ENCODE data around the gene HDAC9. TPM values are rescaled to one million over a fixed set of nuclear protein-coding genes. Genes with fewer than 3 reads are reported as not detected.
"Not testable (repeated sequence)": the region's sequence is repeated elsewhere in the genome, so short reads cannot be mapped to it uniquely, and the experiment has no call there.

HDAC9 gene
- total RNA-seq, 2 donors from 2014 or later: 16.0 to 22.4 TPM

GRCh38 chr7:18941207-18941606 is 445.7 kb downstream of the HDAC9 start:
- DNase-seq (no peak), ATAC-seq (no peak)
- intact Hi-C loops (cut with DNase I): no loop called here

- no peak for ATAC-seq
- intact Hi-C loops (cut with DNase I): no loop called here
- no peak for DNase-seq
These were observed 453.0 kb downstream of the HDAC9 start for GRCh38 chr7:18948521-18948920.

- DNase-seq (no peak), ATAC-seq (no peak)
- intact Hi-C loops (cut with DNase I): no loop called here
These were observed 457.3 kb downstream of the HDAC9 start for GRCh38 chr7:18952846-18953245.

GRCh38 chr7:18958627-18959026 is 463.1 kb downstream of the HDAC9 start:
- DNase-seq: no peak
- ATAC-seq: no peak
- intact Hi-C loops (cut with DNase I): no loop called here

GRCh38 chr7:18960725-18961124 is 465.2 kb downstream of the HDAC9 start:
- ATAC-seq (no peak), DNase-seq (no peak)
- intact Hi-C loops (cut with DNase I): no loop called here

GRCh38 chr7:18962031-18962430 is 466.5 kb downstream of the HDAC9 start:
- intact Hi-C loops (cut with DNase I): no loop called here
- DNase-seq: no peak
- no peak for ATAC-seq

GRCh38 chr7:18965657-18966056 is 470.1 kb downstream of the HDAC9 start:
- ATAC-seq: no peak
- DNase-seq: no peak
- intact Hi-C loops (cut with DNase I): no loop called here

- DNase-seq; ATAC-seq; intact Hi-C loops (cut with DNase I): not testable (repeated sequence)
These were observed 472.2 kb downstream of the HDAC9 start for GRCh38 chr7:18967755-18968154.

GRCh38 chr7:18971839-18972238 is 476.3 kb downstream of the HDAC9 start:
- intact Hi-C loops (cut with DNase I): no loop called here
- ATAC-seq: no peak
- DNase-seq: no peak

GRCh38 chr7:18974803-18975202 is 479.3 kb downstream of the HDAC9 start:
- DNase-seq (no peak), ATAC-seq (peak in 1 of 2 donors; percentile 81)
- intact Hi-C loops (cut with DNase I): no loop called here

GRCh38 chr7:18975276-18975675 is 479.7 kb downstream of the HDAC9 start:
- DNase-seq (no peak), ATAC-seq (no peak)
- intact Hi-C loops (cut with DNase I): no loop called here

GRCh38 chr7:18975689-18976280 is 480.2 kb downstream of the HDAC9 start:
- no peak for ATAC-seq
- no peak for DNase-seq
- intact Hi-C loops (cut with DNase I): no loop called here

- ATAC-seq (no peak), DNase-seq (no peak)
- intact Hi-C loops (cut with DNase I): no loop called here
These were observed 481.3 kb downstream of the HDAC9 start for GRCh38 chr7:18976715-18977471.

GRCh38 chr7:18978108-18978495 is 482.6 kb downstream of the HDAC9 start:
- intact Hi-C loops (cut with DNase I): no loop called here
- DNase-seq: no peak
- ATAC-seq: peak; percentile 82 to 89

- ATAC-seq; DNase-seq; intact Hi-C loops (cut with DNase I): not testable (repeated sequence)
These were observed 495.2 kb downstream of the HDAC9 start for GRCh38 chr7:18990700-18991099.

GRCh38 chr7:18993933-18994668 is 498.6 kb downstream of the HDAC9 start:
- no peak for DNase-seq
- intact Hi-C loops (cut with DNase I): no loop called here
- ATAC-seq: no peak

- DNase-seq: no peak
- no peak for ATAC-seq
- intact Hi-C loops (cut with DNase I): no loop called here
These were observed 499.7 kb downstream of the HDAC9 start for GRCh38 chr7:18995270-18995671.

GRCh38 chr7:18995811-18996426 is 500.4 kb downstream of the HDAC9 start:
- ATAC-seq (no peak), DNase-seq (no peak)
- intact Hi-C loops (cut with DNase I): no loop called here

GRCh38 chr7:18996583-18996982 is 501.0 kb downstream of the HDAC9 start:
- no peak for ATAC-seq
- intact Hi-C loops (cut with DNase I): no loop called here
- DNase-seq: no peak

Measured in left cardiac atrium (tissue), 4 donors.